SU-DHL-6 (cell line): ENCODE measurements around the gene TERB1.

Source experiments
- H2AFZ ChIP-seq: fragments of 200-600 bp; sonication (generic); 2 replicates; pipeline ENCODE4 v1.6.1; 2014; ENCODE audit warnings: low read depth, mild to moderate bottlenecking, moderate library complexity, mixed read lengths, antibody characterized with exemption, low read length; ENCODE audit not compliant: severe bottlenecking
- H3F3A ChIP-seq: fragments of 200-600 bp; shearing (Covaris generic); 2 replicates; pipeline ENCODE4 v1.6.0; 2016; ENCODE audit warnings: antibody characterized with exemption, mild to moderate bottlenecking; ENCODE audit not compliant: insufficient read depth
- H3K27ac ChIP-seq: fragments of 200-600 bp; sonication (generic); 2 replicates; pipeline ENCODE4 v1.5.1; 2016; ENCODE audit warnings: low read depth, mild to moderate bottlenecking, low read length, moderate library complexity, mixed read lengths
- H3K27me3 ChIP-seq: fragments of 200-600 bp; sonication (generic), shearing (Covaris generic); 2 replicates; pipeline ENCODE4 v1.6.0; 2014; ENCODE audit warnings: mild to moderate bottlenecking, low read length
- H3K36me3 ChIP-seq: fragments of 200-600 bp; sonication (generic); 2 replicates; pipeline ENCODE4 v1.6.1; 2014; ENCODE audit warnings: mild to moderate bottlenecking, low read length, mixed read lengths
- H3K4me2 ChIP-seq: fragments of 300-600, 200-600 bp; shearing (Covaris generic), sonication (generic); 2 replicates; pipeline ENCODE4 v1.6.0; 2014; ENCODE audit warnings: low read length, low read depth, mild to moderate bottlenecking; ENCODE audit not compliant: poor library complexity, severe bottlenecking
- H3K4me3 ChIP-seq: fragments of 200-600 bp; sonication (generic); 2 replicates; pipeline ENCODE4 v1.5.1; 2014; ENCODE audit warnings: antibody characterized with exemption, low read length, mild to moderate bottlenecking, mixed read lengths; ENCODE audit not compliant: insufficient read depth, poor library complexity, severe bottlenecking
- H3K79me2 ChIP-seq: fragments of 200-600 bp; sonication (generic); 2 replicates; pipeline ENCODE4 v1.6.1; 2014; ENCODE audit warnings: mild to moderate bottlenecking, low read length, moderate library complexity; ENCODE audit not compliant: insufficient read depth
- H3K9ac ChIP-seq: fragments of 200-600 bp; sonication (generic); 2 replicates; pipeline ENCODE4 v1.7.0; 2014; ENCODE audit warnings: mild to moderate bottlenecking, low read length
- H3K9me2 ChIP-seq: fragments of 200-600 bp; sonication (generic); replicated peaks from 2 replicates; pipeline ENCODE4 v1.6.1; 2014; ENCODE audit warnings: low read length; ENCODE audit not compliant: insufficient read depth
- H3K9me3 ChIP-seq: fragments of 200-600 bp; sonication (generic); 2 replicates; pipeline ENCODE4 v1.6.1; 2014; ENCODE audit warnings: low read length, mixed read lengths; ENCODE audit not compliant: insufficient read depth
- H4K20me1 ChIP-seq: fragments of 200-600 bp; sonication (generic); 2 replicates; pipeline ENCODE4 v1.6.1; 2014; ENCODE audit warnings: low read depth, mild to moderate bottlenecking, antibody characterized with exemption, low read length, moderate library complexity, mixed read lengths
- EZH2phosphoT487 ChIP-seq: fragments of 200-600 bp; sonication (generic), shearing (Covaris generic); conservative IDR thresholded peaks from 2 replicates; pipeline ENCODE4 v1.6.1; 2018; ENCODE audit warnings: mild to moderate bottlenecking, antibody characterized with exemption, low read length, moderate library complexity, mixed read lengths
- TF ChIP-seq, protein P1 (sequence below): fragments of 200-600 bp; sonication (generic); IDR thresholded peaks from one replicate; pipeline ENCODE4 v1.5.1; 2017; ENCODE audit warnings: antibody characterized with exemption, mild to moderate bottlenecking, low read length, moderate library complexity; ENCODE audit not compliant: insufficient read depth, poor library complexity, severe bottlenecking

The TERB1 gene

DNA sequence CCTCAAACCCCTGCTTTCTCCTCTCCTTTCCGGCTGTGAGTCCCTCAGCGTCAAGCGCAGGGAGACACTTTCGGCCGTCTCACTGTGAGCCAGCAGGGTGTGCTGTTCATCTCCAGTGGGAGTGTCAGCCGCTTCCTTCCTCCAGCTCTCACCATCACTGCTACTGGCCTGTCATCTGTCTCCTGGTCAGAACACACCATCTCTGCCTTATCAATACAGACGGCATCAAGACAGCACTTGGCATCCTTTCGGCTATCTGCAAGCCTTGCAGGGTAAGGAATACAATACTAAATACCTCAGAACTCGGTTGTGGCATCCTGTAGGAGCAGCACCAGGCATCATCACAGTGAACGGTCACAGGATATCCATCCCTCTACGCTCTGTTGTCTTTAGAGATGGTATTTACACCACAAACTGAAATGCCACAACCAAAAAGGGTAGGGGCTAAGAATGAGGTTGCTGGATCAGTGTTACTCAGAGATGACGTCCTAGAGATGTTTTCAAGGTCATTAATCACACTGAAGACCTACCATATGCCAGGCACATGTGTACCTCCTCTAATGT lies 84.2 kb downstream of the TERB1 start:
- Histone ChIP-seq H3K79me2 (no peaks in the 10 kb centered on the region), H3K36me3 (no peaks in the 10 kb centered on the region; the same call in 1 of the 2 replicates), H3K9me2 (no peaks in the 10 kb centered on the region), H3K27me3 (no peaks in the 10 kb centered on the region), H2AFZ (no peak overlapping the region), H3K27ac (no peak overlapping the region), H3F3A (0 out of 2 replicates have a peak, but pooled peaks cover under 1% of the 10 kb centered on the region), H4K20me1 (no peaks in the 10 kb centered on the region), H3K4me3 (no peak overlapping the region), H3K4me2 (no peak overlapping the region), H3K9ac (no peak overlapping the region), H3K9me3 (no peaks in the 10 kb centered on the region)
- TF ChIP-seq, protein P1, sequence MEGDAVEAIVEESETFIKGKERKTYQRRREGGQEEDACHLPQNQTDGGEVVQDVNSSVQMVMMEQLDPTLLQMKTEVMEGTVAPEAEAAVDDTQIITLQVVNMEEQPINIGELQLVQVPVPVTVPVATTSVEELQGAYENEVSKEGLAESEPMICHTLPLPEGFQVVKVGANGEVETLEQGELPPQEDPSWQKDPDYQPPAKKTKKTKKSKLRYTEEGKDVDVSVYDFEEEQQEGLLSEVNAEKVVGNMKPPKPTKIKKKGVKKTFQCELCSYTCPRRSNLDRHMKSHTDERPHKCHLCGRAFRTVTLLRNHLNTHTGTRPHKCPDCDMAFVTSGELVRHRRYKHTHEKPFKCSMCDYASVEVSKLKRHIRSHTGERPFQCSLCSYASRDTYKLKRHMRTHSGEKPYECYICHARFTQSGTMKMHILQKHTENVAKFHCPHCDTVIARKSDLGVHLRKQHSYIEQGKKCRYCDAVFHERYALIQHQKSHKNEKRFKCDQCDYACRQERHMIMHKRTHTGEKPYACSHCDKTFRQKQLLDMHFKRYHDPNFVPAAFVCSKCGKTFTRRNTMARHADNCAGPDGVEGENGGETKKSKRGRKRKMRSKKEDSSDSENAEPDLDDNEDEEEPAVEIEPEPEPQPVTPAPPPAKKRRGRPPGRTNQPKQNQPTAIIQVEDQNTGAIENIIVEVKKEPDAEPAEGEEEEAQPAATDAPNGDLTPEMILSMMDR = peak; percentile 17
- TF ChIP-seq EZH2phosphoT487 = no peak

DNA sequence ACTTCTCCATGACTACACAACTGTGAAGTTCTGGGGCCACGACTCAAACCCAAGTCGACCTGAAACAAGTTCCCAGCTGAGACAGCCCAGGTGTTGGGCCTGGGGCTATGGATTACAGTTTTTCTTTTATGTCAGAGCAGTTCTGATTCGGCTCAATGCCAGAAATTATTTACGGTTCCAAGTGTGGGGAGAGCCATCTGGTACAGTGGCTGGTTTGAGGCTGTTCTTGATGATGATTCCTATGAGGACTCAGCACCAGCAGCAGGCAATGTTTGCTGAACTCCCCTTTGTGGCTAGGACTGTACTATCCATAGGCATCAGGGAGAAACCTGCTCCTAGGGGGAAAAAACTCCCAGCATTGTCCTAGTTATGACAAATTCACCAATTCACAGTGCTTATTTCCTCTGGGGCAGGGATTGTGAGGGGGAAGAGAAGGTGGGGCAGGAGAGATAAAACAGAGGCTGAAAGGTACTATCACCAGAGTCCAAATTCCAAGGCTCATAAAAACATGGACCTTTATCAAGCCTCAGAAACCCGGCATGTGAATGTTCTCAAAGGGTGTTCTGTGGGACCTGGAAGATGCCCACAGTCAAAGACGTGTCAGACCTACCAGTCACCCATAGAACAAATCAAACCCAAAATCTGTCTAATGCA lies 86.6 kb downstream of the TERB1 start:
- Histone ChIP-seq H3K36me3 (no peaks in the 10 kb centered on the region), H2AFZ (no peak overlapping the region), H3K9me2 (no peaks in the 10 kb centered on the region), H3K27ac (no peak overlapping the region), H4K20me1 (no peaks in the 10 kb centered on the region), H3K9me3 (no peaks in the 10 kb centered on the region), H3K4me2 (no peak overlapping the region), H3K27me3 (no peaks in the 10 kb centered on the region), H3K9ac (no peak overlapping the region), H3K79me2 (no peaks in the 10 kb centered on the region), H3K4me3 (no peak overlapping the region), H3F3A (no peaks in the 10 kb centered on the region)
- TF ChIP-seq EZH2phosphoT487 = no peak
- TF ChIP-seq, protein P1 = no peak

DNA sequence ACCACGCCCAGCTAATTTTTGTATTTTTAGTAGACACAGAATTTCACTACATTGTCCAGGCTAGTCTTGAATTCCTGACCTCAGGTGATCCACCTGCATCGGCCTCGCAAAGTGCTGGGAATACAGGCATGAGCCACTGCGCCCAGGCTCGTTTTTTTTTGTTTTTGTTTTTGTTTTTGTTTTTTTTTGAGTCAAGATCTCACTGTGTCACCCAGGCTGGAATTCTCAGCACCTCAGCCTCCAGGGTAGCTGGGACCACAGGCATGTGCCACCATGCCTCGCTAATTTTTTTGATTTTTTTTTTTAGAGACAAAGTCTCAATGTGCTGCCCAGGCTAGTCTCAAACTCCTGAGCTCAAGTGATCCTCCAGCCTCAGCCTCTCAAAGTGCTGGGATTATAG lies 87.3 kb downstream of the TERB1 start:
- Histone ChIP-seq H3K9me2 (no peaks in the 10 kb centered on the region), H4K20me1 (no peaks in the 10 kb centered on the region), H3K36me3 (no peaks in the 10 kb centered on the region), H3K9ac (no peak overlapping the region), H3K4me2 (no peak overlapping the region), H2AFZ (no peak overlapping the region), H3K4me3 (no peak overlapping the region), H3F3A (no peaks in the 10 kb centered on the region), H3K79me2 (no peaks in the 10 kb centered on the region), H3K27me3 (no peaks in the 10 kb centered on the region), H3K27ac (no peak overlapping the region), H3K9me3 (no peaks in the 10 kb centered on the region)
- TF ChIP-seq, protein P1 = no peak
- TF ChIP-seq EZH2phosphoT487 = no peak
